22Rv1 (cell line): ENCODE results near the gene NXPH1.

Experiments
- CTCF ChIP-seq: fragments of 450-650 bp; IDR thresholded peaks from 2 replicates; pipeline ENCODE4 v1.5.1; 2017; ENCODE audit warnings: mild to moderate bottlenecking
- ZFX ChIP-seq: fragments of 450-650 bp; IDR thresholded peaks from 2 replicates; pipeline ENCODE4 v1.6.1; 2017; ENCODE audit warnings: antibody characterized with exemption, borderline replicate concordance

- TF ChIP-seq CTCF: no peak
- no peak for TF ChIP-seq ZFX
Observed at GRCh38 chr7:8423057-8423456, 10.4 kb upstream of the NXPH1 start.
